ENCODE measurements around the gene SCAI.

DNA sequence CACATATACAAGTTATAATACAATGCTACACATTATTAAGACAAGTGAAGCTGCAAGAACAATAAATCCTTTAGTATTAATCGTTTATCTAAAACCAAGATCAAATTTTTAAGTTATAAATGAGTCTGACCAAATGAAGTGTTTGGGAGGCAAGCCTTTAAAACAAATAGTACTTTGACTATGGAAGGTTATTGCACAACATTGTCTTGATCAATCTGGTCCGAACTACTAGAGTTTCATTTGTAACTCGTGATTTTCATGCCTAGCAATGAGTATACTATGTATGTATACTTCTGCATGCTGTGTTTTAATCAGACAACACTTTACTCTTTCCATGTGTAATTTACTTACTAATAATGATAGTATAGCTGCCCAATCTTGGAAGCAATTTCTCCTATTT is 115.3 kb downstream of the SCAI start:
- TF ChIP-seq ZFP30 (CRISPR knock-in tag; IDR thresholded peaks at IDR 0.05): no peak
- TF ChIP-seq ZNF70 (CRISPR knock-in tag; IDR thresholded peaks at IDR 0.05): no peak
- TF ChIP-seq ARNTL (CRISPR knock-in tag; IDR thresholded peaks at IDR 0.05; ENCODE audit: borderline replicate concordance, low read depth): no peak
- no peak for TF ChIP-seq OSR1 (CRISPR knock-in tag; IDR thresholded peaks at IDR 0.05)

Measured in SK-N-SH treated with all-trans-retinoic acid at 6 μM for 48 hours (cell line).